H1 (cell line): ENCODE measurements around the gene SMC6. TPM values are rescaled to one million over a fixed set of nuclear protein-coding genes. Genes with fewer than 3 reads are reported as not detected.

ENCODE experiments used
- CTCF ChIA-PET: fragments of 300-600 bp; sonication (Branson Sonifier 250); formaldehyde crosslinking; loops from one replicate; lab custom pipeline; 2021; ENCODE audit not compliant: partially characterized antibody; lab: Charles Lee
- POLR2A ChIA-PET: fragments of 300-600 bp; sonication (Branson Sonifier 250); formaldehyde crosslinking; loops from one replicate; lab custom pipeline; 2021; ENCODE audit warnings: inconsistent platforms; ENCODE audit not compliant: partially characterized antibody; lab: Charles Lee
- DNase-seq, 2 experiments: peaks; one replicate each; pipeline versions ENCODE4 v3.0.0 to v3.0.0-alpha.2; 2010 to 2022; ENCODE audit warnings: low spot score in 2 of 2, low read depth in 1 of 2, mixed read lengths in 1 of 2
- FAIRE-seq: peaks from 2 replicates; lab custom pipeline; 2011; peaks lifted over from hg19 to GRCh38; lab: Jason Lieb, UNC
- H2AFZ ChIP-seq: 2 replicates; pipeline ENCODE4 v1.8.1; 2012; ENCODE audit warnings: low read length, inconsistent platforms
- H2AK5ac ChIP-seq: 2 replicates; pipeline ENCODE4 v1.6.1; 2013; ENCODE audit warnings: low read depth, low read length
- H2BK120ac ChIP-seq: replicated peaks from 2 replicates; pipeline ENCODE3; 2013; ENCODE audit warnings: low read depth, low read length, inconsistent platforms
- H2BK12ac ChIP-seq: 2 replicates; pipeline ENCODE4 v1.6.1; 2013; ENCODE audit warnings: low read depth, low read length
- H2BK15ac ChIP-seq: 2 replicates; pipeline ENCODE4 v1.6.1; 2013; ENCODE audit warnings: low read length
- H2BK20ac ChIP-seq: 2 replicates; pipeline ENCODE4 v1.6.1; 2013; ENCODE audit warnings: low read length
- H2BK5ac ChIP-seq: 2 replicates; pipeline ENCODE4 v1.6.1; 2013; ENCODE audit warnings: low read depth, low read length
- H3K14ac ChIP-seq: 2 replicates; pipeline ENCODE4 v1.6.1; 2013; ENCODE audit warnings: inconsistent platforms; ENCODE audit not compliant: insufficient read length
- H3K18ac ChIP-seq: 2 replicates; pipeline ENCODE4 v1.6.1; 2013; ENCODE audit warnings: low read length; ENCODE audit errors: extremely low read depth
- H3K23ac ChIP-seq: 2 replicates; pipeline ENCODE4 v1.6.1; 2013; ENCODE audit warnings: inconsistent platforms; ENCODE audit not compliant: insufficient read length
- H3K23me2 ChIP-seq: 2 replicates; pipeline ENCODE4 v1.6.1; 2013; ENCODE audit warnings: low read depth, low read length
- H3K27ac ChIP-seq: 2 replicates; pipeline ENCODE4 v1.6.1; 2011; ENCODE audit warnings: low read depth, low read length, inconsistent platforms
- H3K27me3 ChIP-seq, 4 experiments: replicated peaks in 1 of 4; 1 replicate in 1 of 4; 2 replicates in 3 of 4; pipeline versions ENCODE4 v1.6.1 to v1.8.1; 2011 to 2013; ENCODE audit warnings: low read length in 3 of 4, mild to moderate bottlenecking in 3 of 4, inconsistent platforms in 2 of 4, mixed read lengths in 2 of 4, moderate library complexity in 1 of 4; ENCODE audit not compliant: control insufficient read depth in 3 of 4, insufficient read depth in 3 of 4; ENCODE audit errors: extremely low read depth in 1 of 4
- H3K36me3 ChIP-seq, 4 experiments: 2 replicates each; pipeline versions ENCODE4 v1.6.1 to v1.8.1; 2011 to 2013; ENCODE audit warnings: mild to moderate bottlenecking in 4 of 4, low read length in 3 of 4, moderate library complexity in 2 of 4, control low read depth in 1 of 4, inconsistent platforms in 1 of 4; ENCODE audit not compliant: insufficient read depth in 4 of 4, control insufficient read depth in 2 of 4
- H3K4ac ChIP-seq: replicated peaks from 2 replicates; pipeline ENCODE3; 2013; ENCODE audit warnings: low read length, low read depth, mixed read lengths, inconsistent platforms; ENCODE audit not compliant: insufficient read length
- H3K4me1 ChIP-seq, 4 experiments: replicated peaks in 1 of 4; 1 replicate in 1 of 4; 2 replicates in 3 of 4; pipeline versions ENCODE4 v1.6.1 to v1.8.1; 2011 to 2013; ENCODE audit warnings: low read length in 3 of 4, inconsistent platforms in 2 of 4, mixed read lengths in 1 of 4; ENCODE audit not compliant: insufficient read depth in 4 of 4, control insufficient read depth in 3 of 4
- H3K4me2 ChIP-seq, 2 experiments: 2 replicates each; pipeline versions ENCODE4 v1.6.1 to v1.8.1; 2011 to 2013; ENCODE audit warnings: low read depth in 2 of 2, low read length in 2 of 2, control low read depth in 1 of 2, inconsistent platforms in 1 of 2, mild to moderate bottlenecking in 1 of 2; ENCODE audit not compliant: insufficient read depth in 1 of 2
- H3K4me3 ChIP-seq, 4 experiments: fragments of 200-600, 300-600 bp in 1 of 4; sonication (generic), shearing (Covaris generic), sonication (Bioruptor Twin) in 1 of 4; 2 replicates each; pipeline versions ENCODE4 v1.5.1 to v1.8.1; 2011 to 2016; ENCODE audit warnings: low read length in 4 of 4, low read depth in 3 of 4, control low read depth in 2 of 4, inconsistent platforms in 2 of 4, mild to moderate bottlenecking in 2 of 4, mixed read lengths in 1 of 4, moderate library complexity in 1 of 4; ENCODE audit not compliant: insufficient read depth in 2 of 4; ENCODE audit errors: extremely low read depth in 1 of 4
- H3K56ac ChIP-seq: replicated peaks from 2 replicates; pipeline ENCODE3; 2013; ENCODE audit warnings: low read depth, mild to moderate bottlenecking, mixed read lengths, low read length, inconsistent platforms; ENCODE audit not compliant: insufficient read length
- H3K79me1 ChIP-seq: 2 replicates; pipeline ENCODE4 v1.6.1; 2013; ENCODE audit warnings: low read depth, low read length, control low read depth
- H3K79me2 ChIP-seq, 2 experiments: 2 replicates each; pipeline versions ENCODE4 v1.6.1 to v1.8.1; 2012 to 2013; ENCODE audit warnings: low read length in 2 of 2, mild to moderate bottlenecking in 2 of 2, inconsistent platforms in 1 of 2; ENCODE audit not compliant: insufficient read depth in 2 of 2, control insufficient read depth in 1 of 2
- H3K9ac ChIP-seq, 4 experiments: replicated peaks in 1 of 4; 1 replicate in 1 of 4; 2 replicates in 3 of 4; pipeline versions ENCODE4 v1.6.1 to v1.8.1; 2011 to 2013; ENCODE audit warnings: low read depth in 3 of 4, low read length in 3 of 4, control low read depth in 2 of 4, mild to moderate bottlenecking in 2 of 4, moderate library complexity in 2 of 4, inconsistent platforms in 1 of 4; ENCODE audit errors: extremely low read depth in 1 of 4
- H3K9me3 ChIP-seq, 2 experiments: 2 replicates each; pipeline versions ENCODE4 v1.6.1 to v1.8.1; 2012 to 2013; ENCODE audit warnings: mild to moderate bottlenecking in 2 of 2, moderate library complexity in 2 of 2, control low read depth in 1 of 2, inconsistent platforms in 1 of 2, low read depth in 1 of 2, low read length in 1 of 2, mixed read lengths in 1 of 2; ENCODE audit not compliant: insufficient read depth in 2 of 2
- H4K20me1 ChIP-seq, 2 experiments: replicated peaks in 1 of 2; 2 replicates each; pipeline versions ENCODE3 to v1.8.1; 2011 to 2013; ENCODE audit warnings: inconsistent platforms in 2 of 2, low read length in 2 of 2, mild to moderate bottlenecking in 1 of 2; ENCODE audit not compliant: insufficient read depth in 2 of 2, control insufficient read depth in 1 of 2
- H4K5ac ChIP-seq: 2 replicates; pipeline ENCODE4 v1.6.1; 2013; ENCODE audit warnings: low read length, low read depth, mixed read lengths, inconsistent platforms; ENCODE audit not compliant: insufficient read length
- H4K8ac ChIP-seq: 2 replicates; pipeline ENCODE4 v1.8.0; 2013; ENCODE audit warnings: mild to moderate bottlenecking, moderate library complexity, low read length, inconsistent platforms; ENCODE audit not compliant: insufficient read depth; ENCODE audit errors: extremely low read depth
- H4K91ac ChIP-seq: replicated peaks from 2 replicates; pipeline ENCODE3; 2013; ENCODE audit warnings: low read length, mixed read lengths, inconsistent platforms; ENCODE audit not compliant: insufficient read length
- BCL11A ChIP-seq, 2 experiments: IDR thresholded peaks; one replicate each; pipeline ENCODE4 v1.6.1; 2011; ENCODE audit warnings: low read depth in 2 of 2, low read length in 2 of 2, mild to moderate bottlenecking in 2 of 2
- CHD1 ChIP-seq: IDR thresholded peaks from 2 replicates; pipeline ENCODE4 v1.6.1; 2012; ENCODE audit warnings: low read depth, low read length, improper control_type of control experiment
- CREB1 ChIP-seq: IDR thresholded peaks from 2 replicates; pipeline ENCODE4 v1.6.1; 2012; ENCODE audit warnings: inconsistent platforms
- FOSL1 ChIP-seq: IDR thresholded peaks from 2 replicates; pipeline ENCODE4 v1.6.1; 2011; ENCODE audit warnings: mild to moderate bottlenecking, low read depth, low read length, moderate library complexity; ENCODE audit not compliant: insufficient read depth
- JUN ChIP-seq: IDR thresholded peaks from 2 replicates; pipeline ENCODE4 v1.6.1; 2011; ENCODE audit warnings: low read depth, mild to moderate bottlenecking, improper control_type of control experiment, low read length
- MAX ChIP-seq: IDR thresholded peaks from 2 replicates; pipeline ENCODE4 v1.6.1; 2012; ENCODE audit warnings: inconsistent platforms
- NRF1 ChIP-seq: IDR thresholded peaks from 2 replicates; pipeline ENCODE4 v1.6.1; 2011; ENCODE audit warnings: mild to moderate bottlenecking, low read depth, low read length, improper control_type of control experiment
- POLR2AphosphoS5 ChIP-seq: IDR thresholded peaks from 2 replicates; pipeline ENCODE4 v1.6.1; 2011; ENCODE audit warnings: low read depth, low read length
- RAD21 ChIP-seq, 2 experiments: IDR thresholded peaks in 1 of 2; conservative IDR thresholded peaks in 1 of 2; 2 replicates each; pipeline ENCODE4 v1.6.1; 2011; ENCODE audit warnings: low read depth in 2 of 2, low read length in 2 of 2, improper control_type of control experiment in 1 of 2, inconsistent platforms in 1 of 2, mild to moderate bottlenecking in 1 of 2, moderate library complexity in 1 of 2
- SP2 ChIP-seq: IDR thresholded peaks from 2 replicates; pipeline ENCODE4 v1.6.1; 2012; ENCODE audit warnings: mild to moderate bottlenecking, low read length, inconsistent platforms
- TAF1 ChIP-seq: IDR thresholded peaks from 2 replicates; pipeline ENCODE4 v1.6.1; 2011; ENCODE audit warnings: mild to moderate bottlenecking, low read depth, low read length
- TEAD4 ChIP-seq: IDR thresholded peaks from 2 replicates; pipeline ENCODE4 v1.6.1; 2012; ENCODE audit warnings: low read depth, low read length, inconsistent platforms, mixed read lengths
- USF2 ChIP-seq: IDR thresholded peaks from 2 replicates; pipeline ENCODE4 v1.6.1; 2011; ENCODE audit warnings: low read length, improper control_type of control experiment
- WGBS, 2 experiments: shearing (Covaris generic) in 1 of 2; methylation state at CpG; one replicate each; pipeline versions ENCODE4 v1.1.6 to v1.1.7; 2013 to 2015; ENCODE audit warnings: low lambda C conversion rate in 2 of 2, mixed read lengths in 2 of 2, inconsistent platforms in 1 of 2, low coverage in 1 of 2, missing lambda C conversion rate in 1 of 2; ENCODE audit not compliant: insufficient replicate concordance in 2 of 2, insufficient coverage in 1 of 2, insufficient read length in 1 of 2; ENCODE audit errors: extremely low coverage in 1 of 2, missing lambda C conversion rate in 1 of 2; 5-methylcytosine and 5-hydroxymethylcytosine counted together
- polyA plus RNA-seq, 7 experiments: library from polyadenylated mRNA; depleted of rRNA in 3 of 7; stranded (reverse) in 5 of 7; unstranded in 2 of 7; fragments of >200 nt in 5 of 7; fragments of 200-250 nt in 2 of 7; gene quantifications; 1 replicate in 5 of 7; 2 replicates in 1 of 7; 4 replicates in 1 of 7; pipeline versions ENCODE4 v1.2.1 to v1.2.3, GENCODE V29; 2011 to 2013; ENCODE audit warnings: missing spikeins in 2 of 7, mixed read lengths in 2 of 7
- total RNA-seq: library from RNA; stranded (reverse); fragmentation: NEBNext Ultra II Directional; extraction: Animal tissue kit (Norgen Biotek cat#: 25700); gene quantifications from 2 replicates; pipeline ENCODE4 v1.2.1, GENCODE V29; 2021

Gene SMC6
- total and polyA plus RNA-seq, 2 of the 8 experiments (the other 6 are each of a cell fraction or from before 2014, with no cell fraction given) = 9.7 to 49.5 TPM

GRCh38 chr2:17729880-17730279 is 23.7 kb downstream of the SMC6 start:
- ChIA-PET POLR2A (interaction anchor here (1.0 to 1.1 kb wide), 2 partner anchors 21 to 40 kb away, joined by 3 read pairs; no protein-coding TSS in a partner anchor), CTCF (interaction anchor here (3.3 kb wide), 1 partner anchor 10 kb away, joined by 22 read pairs; no protein-coding TSS in a partner anchor)
- H3K4me1 ChIP-seq = no peaks in the 10 kb centered on the region; a peak in 1 of 7 replicates
- no peak overlapping the region for H3K18ac ChIP-seq
- no peak overlapping the region for H3K23ac ChIP-seq
- peaks cover 2% of the 10 kb centered on the region; the same call in 1 of the 2 replicates for H3K79me1 ChIP-seq
- no peak overlapping the region for H3K27ac ChIP-seq
- no peak overlapping the region for H2BK20ac ChIP-seq
- no peak overlapping the region for H4K5ac ChIP-seq
- no peak overlapping the region for H2AFZ ChIP-seq
- H2BK120ac ChIP-seq = no peak overlapping the region
- no peak overlapping the region for H2BK12ac ChIP-seq
- H3K36me3 ChIP-seq = peaks cover 0 to 70% (median 22%) of the 10 kb centered on the region in 4 experiments; a peak in 7 of 8 replicates
- H4K8ac ChIP-seq = no peak overlapping the region
- no peak overlapping the region for H3K14ac ChIP-seq
- no peak for FAIRE-seq
- no peaks in the 10 kb centered on the region for H3K79me2 ChIP-seq
- H3K23me2 ChIP-seq = no peaks in the 10 kb centered on the region
- H3K56ac ChIP-seq = no peak overlapping the region
- DNase-seq = no peak
- H3K27me3 ChIP-seq = no peaks in the 10 kb centered on the region
- no peak overlapping the region for H3K4me3 ChIP-seq
- H2BK15ac ChIP-seq = no peak overlapping the region
- H2BK5ac ChIP-seq = no peak overlapping the region
- H3K9me3 ChIP-seq = no peaks in the 10 kb centered on the region
- no peak overlapping the region for H3K9ac ChIP-seq
- no peak overlapping the region for H2AK5ac ChIP-seq
- H3K4me2 ChIP-seq = no peak overlapping the region
- WGBS, 2 experiments = 87% methylated on average over 2 of the region's 2 CpGs; no CpG with 5 or more reads in 1 of the 2 experiments
- H4K91ac ChIP-seq = no peak overlapping the region
- no peak overlapping the region for H3K4ac ChIP-seq
- H4K20me1 ChIP-seq = no peaks in the 10 kb centered on the region
- no peak for TF ChIP-seq CREB1
- no peak for TF ChIP-seq MAX
- no peak for TF ChIP-seq TAF1
- TF ChIP-seq SP2 = no peak
- TF ChIP-seq FOSL1 = no peak
- no peak for TF ChIP-seq POLR2AphosphoS5
- TF ChIP-seq USF2 = no peak
- TF ChIP-seq JUN = no peak
- TF ChIP-seq TEAD4 = no peak
- no peak for TF ChIP-seq NRF1
- no peak for TF ChIP-seq RAD21 (IDR thresholded peaks at IDR 0.05 in 1 of 2, conservative IDR thresholded peaks at IDR 0.05 in 1 of 2; ENCODE audit: low read depth in 2 of 2, low read length in 2 of 2)
- no peak for TF ChIP-seq BCL11A (IDR thresholded peaks at IDR 0.05; ENCODE audit: low read depth in 2 of 2, low read length in 2 of 2)
- no peak for TF ChIP-seq CHD1
